B cell (primary cell): ENCODE measurements around the gene OR6B2. TPM values are rescaled to one million over a fixed set of nuclear protein-coding genes. Genes with fewer than 3 reads are reported as not detected.

ENCODE experiments used
- ATAC-seq: fragments of 200-7000 bp; cut with Tn5 transposase; one replicate; pipeline ENCODE4 v1.10.0; 2021; ENCODE audit warnings: low read depth, mild to moderate bottlenecking, moderate number of reproducible peaks, moderate library complexity
- CTCF ChIA-PET: fragments of 350-600 bp; sonication (Branson Sonifier 250); formaldehyde crosslinking; loops from one replicate; lab custom pipeline; 2021; ENCODE audit warnings: antibody characterized with exemption, inconsistent platforms; lab: Charles Lee
- POLR2A ChIA-PET: fragments of 350-600 bp; sonication (Branson Sonifier 250); formaldehyde crosslinking; loops from one replicate; lab custom pipeline; 2021; ENCODE audit warnings: antibody characterized with exemption; lab: Charles Lee
- DNase-seq: peaks from one replicate; pipeline ENCODE4 v3.0.0; 2013
- H2AFZ ChIP-seq: 2 replicates; pipeline ENCODE4 v1.6.1; 2012; ENCODE audit warnings: mild to moderate bottlenecking, low read depth, low read length; ENCODE audit not compliant: insufficient read depth, poor library complexity, severe bottlenecking
- H3K27ac ChIP-seq, 2 donors: 1 replicate in 1 of 2; 2 replicates in 1 of 2; pipeline ENCODE4 v1.5.1; 2012 to 2013; ENCODE audit warnings: low read length in 2 of 2, mild to moderate bottlenecking in 2 of 2, moderate library complexity in 1 of 2
- H3K27me3 ChIP-seq, 4 experiments: fragments of 200-600 bp in 1 of 4; sonication (generic) in 1 of 4; replicated peaks in 1 of 4; 1 replicate in 2 of 4; 2 replicates in 2 of 4; pipeline versions ENCODE4 v1.6.1 to v1.7.0; 2013 to 2016; ENCODE audit warnings: low read length in 3 of 4, mild to moderate bottlenecking in 2 of 4, mixed read lengths in 1 of 4, moderate library complexity in 1 of 4; ENCODE audit not compliant: insufficient read depth in 4 of 4, control insufficient read depth in 3 of 4; ENCODE audit errors: control extremely low read depth in 1 of 4
- H3K36me3 ChIP-seq, 2 experiments: replicated peaks in 1 of 2; 1 replicate in 1 of 2; 2 replicates in 1 of 2; pipeline versions ENCODE4 v1.6.1 to v1.7.1; 2013; ENCODE audit warnings: low read length in 1 of 2; ENCODE audit not compliant: insufficient read depth in 2 of 2, control insufficient read depth in 1 of 2; ENCODE audit errors: control extremely low read depth in 1 of 2, extremely low read depth in 1 of 2
- H3K4me1 ChIP-seq, 2 donors: fragments of 200-600 bp in 1 of 2; sonication (generic) in 1 of 2; 1 replicate in 1 of 2; 2 replicates in 1 of 2; pipeline versions ENCODE4 v1.5.1 to v1.6.1; 2013 to 2017; ENCODE audit warnings: low read length in 2 of 2; ENCODE audit not compliant: control insufficient read depth in 2 of 2, insufficient read depth in 2 of 2
- H3K4me2 ChIP-seq: replicated peaks from 2 replicates; pipeline ENCODE3; 2012; ENCODE audit warnings: mild to moderate bottlenecking, low read depth, low read length; ENCODE audit not compliant: poor library complexity, severe bottlenecking
- H3K4me3 ChIP-seq, 5 experiments: fragments of 200-600 bp in 1 of 5; sonication (generic) in 1 of 5; 1 replicate in 3 of 5; 2 replicates in 2 of 5; pipeline versions ENCODE4 v1.5.1 to v1.7.0; 2011 to 2016; ENCODE audit warnings: low read length in 4 of 5, mild to moderate bottlenecking in 4 of 5, low read depth in 2 of 5, control low read depth in 1 of 5, moderate library complexity in 1 of 5; ENCODE audit not compliant: insufficient read depth in 1 of 5; ENCODE audit errors: control extremely low read depth in 1 of 5, extremely low read depth in 1 of 5
- H3K79me2 ChIP-seq: fragments of 200-600 bp; sonication (generic); one replicate; pipeline ENCODE4 v1.6.0; 2016; ENCODE audit warnings: low read length; ENCODE audit not compliant: control insufficient read depth, insufficient read depth
- H3K9ac ChIP-seq: fragments of 200-600 bp; sonication (generic); 2 replicates; pipeline ENCODE4 v1.6.1; 2017; ENCODE audit warnings: mild to moderate bottlenecking, low read length, moderate library complexity
- H3K9me3 ChIP-seq, 3 donors: one replicate each; pipeline versions ENCODE4 v1.6.1 to v1.7.1; 2013; ENCODE audit warnings: low read length in 2 of 3; ENCODE audit not compliant: control insufficient read depth in 2 of 3, insufficient read depth in 1 of 3; ENCODE audit errors: control extremely low read depth in 1 of 3
- H4K20me1 ChIP-seq: 2 replicates; pipeline ENCODE4 v1.6.0; 2012; ENCODE audit warnings: mild to moderate bottlenecking, low read length; ENCODE audit not compliant: insufficient read depth, control insufficient read depth, poor library complexity, severe bottlenecking
- H3K27ac Mint-ChIP-seq: one replicate; pipeline ENCODE4 v1.8.0; 2021; ENCODE audit warnings: mixed read lengths
- H3K27me3 Mint-ChIP-seq: one replicate; pipeline ENCODE4 v1.8.0; 2021; ENCODE audit warnings: mixed read lengths
- H3K4me1 Mint-ChIP-seq: one replicate; pipeline ENCODE4 v1.8.0; 2021; ENCODE audit warnings: mixed read lengths
- H3K4me3 Mint-ChIP-seq: one replicate; pipeline ENCODE4 v1.8.0; 2021; ENCODE audit warnings: mixed read lengths
- H3K9me3 Mint-ChIP-seq: one replicate; pipeline ENCODE4 v1.8.0; 2022; ENCODE audit warnings: mixed read lengths; ENCODE audit not compliant: insufficient read depth
- CTCF ChIP-seq: fragments of 200-600 bp; IDR thresholded peaks from one replicate; pipeline ENCODE4 v1.8.0; 2022; ENCODE audit warnings: antibody characterized with exemption, mild to moderate bottlenecking
- EZH2 ChIP-seq: IDR thresholded peaks from 2 replicates; pipeline ENCODE4 v1.6.1; 2012; ENCODE audit warnings: borderline replicate concordance, low read depth, mild to moderate bottlenecking, moderate library complexity, low read length; ENCODE audit not compliant: insufficient read depth, poor library complexity, severe bottlenecking
- WGBS: methylation state at CpG from one replicate; pipeline ENCODE4 v1.1.5; 2013; ENCODE audit warnings: missing lambda C conversion rate; ENCODE audit not compliant: insufficient coverage; 5-methylcytosine and 5-hydroxymethylcytosine counted together
- intact Hi-C: fragments of 100-400 bp; cut with micrococcal nuclease; formaldehyde crosslinking; loops from one replicate; pipeline ENCODE4 v1.10.0; 2022
- polyA plus RNA-seq: library from polyadenylated mRNA; depleted of rRNA; stranded (reverse); fragments of >200 nt; gene quantifications from 2 replicates; pipeline ENCODE4 v1.2.3, GENCODE V29; 2012
- total RNA-seq, 2 donors: library from RNA; stranded (reverse); fragments of 120-200 nt in 1 of 2; gene quantifications; 1 replicate in 1 of 2; 2 replicates in 1 of 2; pipeline versions ENCODE4 v1.2.3 to v1.2.4, GENCODE V29; 2013 to 2022

The OR6B2 gene
- total and polyA plus RNA-seq, 2 donors (not counting 1 experiment from before 2014, with no cell fraction given), result not detected

- Histone ChIP-seq H3K4me2 (no peak within 1 kb of the TSS), H3K9ac (no peak within 1 kb of the TSS), H3K27me3 (peaks cover 0 to 6% (median 0%) of the 10 kb centered on the region in 4 experiments), H3K36me3 (no peaks in the 10 kb centered on the region), H4K20me1 (no peaks in the 10 kb centered on the region), H3K4me1 (no peaks in the 10 kb centered on the region), H3K79me2 (no peaks in the 10 kb centered on the region), H2AFZ (no peak within 1 kb of the TSS), H3K4me3 (no peak within 1 kb of the TSS), H3K27ac (no peak within 1 kb of the TSS), H3K9me3 (no peaks in the 10 kb centered on the region)
- no peak for ATAC-seq
- ChIA-PET POLR2A (no interaction called here), CTCF (interaction anchor here (2.2 kb wide), 1 partner anchor 8 kb away, joined by 9 read pairs; no protein-coding TSS in a partner anchor)
- Mint-ChIP-seq H3K4me1 (no peaks in the 10 kb centered on the region), H3K4me3 (no peak within 1 kb of the TSS), H3K27me3 (peaks cover 34% of the 10 kb centered on the region), H3K27ac (no peak within 1 kb of the TSS), H3K9me3 (no peaks in the 10 kb centered on the region)
- no peak for DNase-seq
- intact Hi-C loops, result no loop called here
- TF ChIP-seq EZH2, result no peak
- TF ChIP-seq CTCF, result no peak
- 67% methylated on average over 26 of the region's 28 CpGs for WGBS
Measured at GRCh38 chr2:240053173-240054155, 23.2 kb upstream of the OR6B2 start, which contains the start of gene OR6B3. Gene OR6B3 (minus strand): TSS chr2:240053521.

DNA sequence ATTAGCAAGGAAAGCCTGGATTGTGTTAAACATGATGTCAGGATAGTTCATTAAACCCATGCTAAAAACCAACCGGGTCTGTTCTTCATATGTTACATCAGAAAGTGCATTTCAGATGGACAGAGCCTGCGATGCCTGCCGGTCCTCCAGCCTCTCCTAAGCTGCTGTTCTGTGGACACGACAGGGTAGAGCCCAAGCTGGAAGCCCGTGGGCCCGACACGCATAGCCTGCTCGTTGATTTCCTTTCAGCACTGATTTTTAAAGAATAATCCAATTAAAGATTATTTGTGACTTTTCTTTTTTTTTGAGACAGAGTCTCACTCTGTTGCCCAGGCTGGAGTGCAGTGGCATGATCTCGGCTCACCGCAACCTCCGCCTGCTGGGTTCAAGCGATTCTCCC is 22.3 kb upstream of the OR6B2 start:
- Histone ChIP-seq H3K27me3 (peaks cover 0 to 6% (median 0%) of the 10 kb centered on the region in 4 experiments), H3K36me3 (no peaks in the 10 kb centered on the region), H3K4me1 (no peaks in the 10 kb centered on the region), H3K4me3 (no peak overlapping the region), H3K4me2 (no peak overlapping the region), H3K27ac (no peak overlapping the region), H3K79me2 (no peaks in the 10 kb centered on the region), H4K20me1 (no peaks in the 10 kb centered on the region), H3K9me3 (no peaks in the 10 kb centered on the region), H3K9ac (no peak overlapping the region), H2AFZ (no peak overlapping the region)
- Mint-ChIP-seq H3K9me3 (no peaks in the 10 kb centered on the region), H3K27me3 (peaks cover 37% of the 10 kb centered on the region), H3K27ac (no peak overlapping the region), H3K4me1 (no peaks in the 10 kb centered on the region), H3K4me3 (no peak overlapping the region)
- ChIA-PET CTCF (interaction anchor here (1.7 to 2.2 kb wide), 2 partner anchors 9 to 91 kb away, joined by 5 to 9 read pairs; no protein-coding TSS in a partner anchor), POLR2A (no interaction called here)
- ATAC-seq, result no peak
- intact Hi-C loops, result no loop called here
- no peak for DNase-seq
- TF ChIP-seq CTCF, result no peak
- no peak for TF ChIP-seq EZH2
- 95% methylated on average over 11 of the region's 12 CpGs for WGBS
